NB4 (cell line): ENCODE data around the gene GSK3A.

Source experiments
- DNase-seq: peaks from one replicate; pipeline ENCODE4 v3.0.0; 2010; ENCODE audit warnings: low read depth
- H3K4me3 ChIP-seq: one replicate; pipeline ENCODE4 v1.5.1; 2011; ENCODE audit warnings: mild to moderate bottlenecking, low read depth, low read length, moderate library complexity
- CTCF ChIP-seq: IDR thresholded peaks from one replicate; pipeline ENCODE4 v1.5.1; 2012; ENCODE audit warnings: low read depth, low read length
- MAX ChIP-seq: IDR thresholded peaks from 2 replicates; pipeline ENCODE4 v1.6.1; 2011; ENCODE audit warnings: low read depth, low read length
- MYC ChIP-seq: IDR thresholded peaks from 2 replicates; pipeline ENCODE4 v1.6.1; 2011; ENCODE audit warnings: low read depth, low read length
- POLR2A ChIP-seq: IDR thresholded peaks from 2 replicates; pipeline ENCODE4 v1.6.1; 2011; ENCODE audit warnings: mild to moderate bottlenecking; ENCODE audit not compliant: insufficient read length; ENCODE audit errors: extremely low read depth

Gene GSK3A

DNA sequence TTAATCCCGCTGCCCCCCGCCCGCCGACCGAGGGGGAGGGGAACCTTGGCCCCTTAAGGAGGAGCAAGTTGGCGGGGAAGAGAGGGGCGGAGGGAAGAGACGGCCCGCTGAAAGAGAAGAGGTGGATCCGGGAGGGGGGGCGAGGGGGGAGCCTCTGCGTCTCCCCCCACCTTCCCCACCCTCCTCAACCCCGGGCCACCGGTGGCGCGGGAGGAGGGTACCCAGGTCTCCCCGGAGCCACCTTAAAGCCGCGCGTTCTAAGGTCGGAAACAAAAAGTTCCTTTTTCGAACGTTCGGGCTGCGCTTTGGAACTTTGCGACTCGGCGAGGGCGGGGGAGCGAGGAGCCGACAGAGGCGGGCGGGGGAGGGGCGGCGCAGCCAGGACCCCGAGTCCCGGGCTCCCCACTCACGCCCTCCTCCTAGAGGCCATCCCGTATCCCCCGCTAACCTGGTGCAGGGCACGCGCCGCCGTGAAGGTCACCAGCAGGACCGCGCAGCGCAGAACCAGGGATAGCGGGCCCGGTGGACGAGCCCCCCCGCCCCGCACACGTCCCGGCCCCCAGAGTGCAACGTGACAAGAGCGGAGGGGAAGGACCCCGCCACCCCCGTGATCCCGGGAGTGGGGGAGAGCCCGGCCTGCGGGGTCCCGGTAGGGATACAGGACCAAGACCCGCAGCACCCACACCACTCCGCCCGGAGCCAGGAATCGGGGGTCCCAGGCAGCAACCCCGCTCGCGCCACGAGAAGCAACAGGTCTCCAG lies 11.9 kb upstream of the GSK3A start:
- peak; percentile 79 for DNase-seq
- peak overlapping the region; percentile 67 for H3K4me3 ChIP-seq
- TF ChIP-seq MAX (0 out of 2 replicates have a peak, but pooled peaks have one; percentile 2), MYC (no peak)

DNA sequence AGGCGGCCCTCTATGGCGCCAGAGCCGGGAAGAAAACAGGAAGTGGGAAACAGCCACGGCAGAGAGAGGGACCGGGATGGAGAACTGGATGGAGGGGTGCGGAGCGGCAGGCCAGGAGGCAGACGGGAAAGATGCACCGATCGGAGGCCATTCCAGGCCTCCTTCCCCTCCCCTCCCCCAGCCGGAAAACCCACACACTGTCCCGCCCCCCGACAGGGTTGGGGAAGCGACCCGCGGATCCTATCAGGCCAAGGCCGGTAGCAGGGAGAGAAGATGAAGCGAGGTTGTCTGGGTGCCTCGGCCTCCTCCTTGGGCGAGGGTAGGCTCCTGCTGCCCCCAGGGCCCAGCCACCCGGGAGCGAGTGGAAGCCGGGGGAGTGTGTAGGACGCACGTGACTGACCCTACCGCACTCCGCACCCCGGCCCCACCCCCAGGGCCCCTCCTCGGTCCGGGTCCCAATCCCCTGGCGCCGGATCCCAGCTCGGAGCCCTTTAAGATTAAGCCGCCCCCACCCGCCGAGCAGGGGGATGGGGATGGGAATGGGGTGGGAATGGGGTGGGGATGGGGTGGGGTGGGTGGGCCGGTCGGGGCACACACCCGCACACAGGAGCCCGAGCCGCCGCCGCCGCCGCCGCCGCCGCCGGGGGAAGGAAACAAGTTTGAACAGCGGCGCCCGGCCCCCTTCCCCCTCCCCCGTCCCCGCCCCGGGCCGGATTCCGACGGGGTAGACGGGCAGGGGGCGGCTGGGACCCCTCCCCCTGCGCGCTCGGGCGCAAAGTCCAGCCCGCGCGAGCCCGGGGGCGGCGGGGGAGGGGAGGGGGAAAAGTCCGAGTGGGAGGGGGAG lies 11.1 kb upstream of the GSK3A start:
- H3K4me3 ChIP-seq = peak overlapping the region; percentile 67
- DNase-seq = peak; percentile 66
- TF ChIP-seq MAX (peak; percentile 78), POLR2A (no peak), CTCF (no peak)

DNA sequence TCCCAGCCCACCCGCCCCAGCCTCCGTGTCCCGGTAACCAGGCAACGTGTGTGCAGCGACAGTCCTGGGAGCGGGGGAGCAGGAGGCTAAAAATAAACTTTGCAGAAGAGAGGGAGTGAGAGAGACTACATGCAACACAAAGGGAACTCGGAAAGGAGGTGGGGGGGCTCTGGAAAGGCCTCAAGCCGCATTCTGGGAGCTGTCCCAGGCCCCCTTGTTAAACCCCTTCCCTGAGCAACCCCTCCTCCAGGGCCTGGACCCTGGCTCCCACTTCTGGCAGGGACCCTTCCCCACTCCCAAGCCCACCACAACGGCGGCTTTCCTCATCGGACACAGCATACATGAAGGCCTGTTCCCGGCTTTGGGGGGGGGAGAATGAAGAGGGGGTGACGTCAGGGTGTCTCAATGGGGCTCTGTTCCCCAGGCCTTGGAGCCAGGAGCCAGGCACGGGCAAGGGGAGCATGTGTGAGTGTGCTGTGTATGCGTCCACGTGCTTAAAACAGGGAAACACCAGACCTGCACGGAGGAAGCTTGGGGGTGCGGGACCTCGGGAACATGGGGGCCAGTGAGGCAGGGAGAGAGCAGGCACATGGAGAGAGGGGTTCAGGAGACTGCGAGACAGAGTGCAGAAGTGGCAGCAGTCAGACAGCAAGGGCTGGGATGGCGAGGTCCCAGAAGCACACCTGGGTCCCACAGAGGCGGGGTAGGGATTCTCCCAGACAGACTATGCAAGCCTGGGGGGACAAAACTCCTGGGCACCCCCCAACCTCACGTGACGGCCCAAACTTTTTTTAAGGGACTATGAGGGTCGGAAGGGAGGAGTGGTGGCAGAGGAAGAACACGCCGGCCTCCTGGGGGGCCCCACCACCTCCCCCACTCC lies 10.2 kb upstream of the GSK3A start:
- H3K4me3 ChIP-seq = peak overlapping the region; percentile 64
- TF ChIP-seq MAX = peak; percentile 19; the same call in 1 of the 2 replicates
- no peak for TF ChIP-seq POLR2A
- TF ChIP-seq MYC = no peak
- no peak for TF ChIP-seq CTCF
- no peak for DNase-seq

DNA sequence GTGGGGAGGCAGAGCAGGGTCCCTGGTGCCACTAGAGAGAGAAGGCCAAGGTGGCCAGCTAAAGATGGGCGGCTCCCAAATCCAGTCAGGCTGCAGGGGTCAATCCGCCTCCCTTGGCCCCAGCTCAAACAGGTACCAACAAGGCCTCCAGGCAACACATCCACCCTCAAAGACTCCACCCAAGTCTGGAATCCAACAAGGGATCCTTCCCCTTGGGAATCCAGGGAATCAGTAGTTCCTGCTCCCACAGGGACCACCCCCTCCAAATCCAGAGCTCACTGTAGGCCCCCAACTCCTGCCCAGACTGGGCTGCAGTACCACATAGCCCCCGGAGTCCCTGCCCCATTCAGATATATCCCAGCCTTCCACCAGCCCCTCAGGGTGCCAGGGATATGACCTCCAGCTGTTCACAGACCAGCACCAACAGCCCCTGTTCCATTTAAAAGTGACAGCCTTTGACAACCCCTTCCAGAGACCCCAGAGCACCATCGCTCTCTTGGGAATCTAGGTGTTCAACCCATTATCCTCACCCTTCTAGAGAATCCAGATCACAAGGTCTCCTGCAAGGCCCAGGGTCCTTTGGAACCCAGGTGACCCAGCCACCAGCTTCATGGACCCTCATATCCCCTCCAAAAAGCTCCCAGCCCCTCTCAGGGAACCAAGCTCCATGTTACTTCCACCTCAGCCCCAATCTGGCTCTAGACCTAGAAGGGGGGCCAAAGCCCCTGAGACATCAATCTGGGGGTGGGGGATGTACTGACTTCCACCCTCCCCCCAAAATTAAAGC lies 9.4 kb upstream of the GSK3A start:
- no peak for TF ChIP-seq MYC
- TF ChIP-seq MAX = no peak
- no peak for TF ChIP-seq POLR2A
- TF ChIP-seq CTCF = no peak
- H3K4me3 ChIP-seq = no peak overlapping the region
- DNase-seq = no peak

GRCh38 chr19:42250666-42251531 lies 8.5 kb upstream of the GSK3A start:
- no peak for DNase-seq
- no peak overlapping the region for H3K4me3 ChIP-seq
- no peak for TF ChIP-seq POLR2A
- no peak for TF ChIP-seq MYC
- TF ChIP-seq MAX = no peak
- TF ChIP-seq CTCF = no peak
